Astrocyte (in vitro differentiated cells and primary cell): Measurements from ENCODE around the gene TIAM2. TPM values are rescaled to one million over a fixed set of nuclear protein-coding genes. Genes with fewer than 3 reads are reported as not detected.

ENCODE experiments used
- DNase-seq: peaks from one replicate; pipeline ENCODE4 v3.0.0-alpha.2; 2010; ENCODE audit warnings: low read depth
- FAIRE-seq: peaks from 2 replicates; lab custom pipeline; 2011; peaks lifted over from hg19 to GRCh38; lab: Jason Lieb, UNC
- H2AFZ ChIP-seq: 2 replicates; pipeline ENCODE4 v1.6.0; 2012; ENCODE audit warnings: low read depth, low read length, inconsistent platforms
- H3K27ac ChIP-seq: 2 replicates; pipeline ENCODE4 v1.5.1; 2011; ENCODE audit warnings: low read depth, low read length, inconsistent platforms
- H3K27me3 ChIP-seq: 2 replicates; pipeline ENCODE4 v1.6.0; 2011; ENCODE audit warnings: low read length, inconsistent platforms; ENCODE audit not compliant: insufficient read depth
- H3K36me3 ChIP-seq: 2 replicates; pipeline ENCODE4 v1.5.1; 2011; ENCODE audit warnings: low read length, inconsistent platforms; ENCODE audit not compliant: insufficient read depth
- H3K4me1 ChIP-seq: 2 replicates; pipeline ENCODE4 v1.5.1; 2011; ENCODE audit warnings: low read length, inconsistent platforms; ENCODE audit not compliant: insufficient read depth
- H3K4me2 ChIP-seq: 2 replicates; pipeline ENCODE4 v1.6.0; 2012; ENCODE audit warnings: low read length, inconsistent platforms
- H3K4me3 ChIP-seq: 2 replicates; pipeline ENCODE4 v1.5.1; 2011; ENCODE audit warnings: low read depth, mild to moderate bottlenecking, low read length, inconsistent platforms; ENCODE audit not compliant: insufficient read depth
- H3K79me2 ChIP-seq: 2 replicates; pipeline ENCODE4 v1.6.0; 2012; ENCODE audit warnings: mild to moderate bottlenecking, low read length, inconsistent platforms; ENCODE audit not compliant: insufficient read depth
- H3K9ac ChIP-seq: 2 replicates; pipeline ENCODE4 v1.6.0; 2012; ENCODE audit warnings: mild to moderate bottlenecking, low read length, inconsistent platforms
- H3K9me3 ChIP-seq: 2 replicates; pipeline ENCODE4 v1.5.1; 2012; ENCODE audit warnings: low read depth, mild to moderate bottlenecking, low read length, inconsistent platforms; ENCODE audit not compliant: insufficient read depth
- H4K20me1 ChIP-seq: 2 replicates; pipeline ENCODE4 v1.6.0; 2012; ENCODE audit warnings: low read length, inconsistent platforms; ENCODE audit not compliant: insufficient read depth
- H3K27ac Mint-ChIP-seq: one replicate; pipeline ENCODE4 v1.8.0; 2021; ENCODE audit warnings: mild to moderate bottlenecking, mixed read lengths; ENCODE audit not compliant: unreplicated experiment
- H3K27me3 Mint-ChIP-seq: one replicate; pipeline ENCODE4 v1.8.0; 2021; ENCODE audit warnings: low read depth, mixed read lengths; ENCODE audit not compliant: unreplicated experiment
- H3K36me3 Mint-ChIP-seq: one replicate; pipeline ENCODE4 v1.8.0; 2021; ENCODE audit warnings: low read depth, mixed read lengths; ENCODE audit not compliant: unreplicated experiment
- H3K4me1 Mint-ChIP-seq: one replicate; pipeline ENCODE4 v1.8.0; 2021; ENCODE audit warnings: low read depth, mixed read lengths; ENCODE audit not compliant: unreplicated experiment
- H3K4me3 Mint-ChIP-seq: one replicate; pipeline ENCODE4 v1.8.0; 2021; ENCODE audit warnings: mild to moderate bottlenecking, moderate library complexity, mixed read lengths; ENCODE audit not compliant: unreplicated experiment
- H3K9me3 Mint-ChIP-seq: one replicate; pipeline ENCODE4 v1.8.0; 2021; ENCODE audit warnings: mild to moderate bottlenecking, mixed read lengths; ENCODE audit not compliant: unreplicated experiment
- EZH2 ChIP-seq: IDR thresholded peaks from 2 replicates; pipeline ENCODE4 v1.6.1; 2012; ENCODE audit warnings: mild to moderate bottlenecking, low read length, inconsistent platforms; ENCODE audit not compliant: insufficient read depth
- total RNA-seq: library from RNA; stranded (reverse); gene quantifications from 2 replicates; pipeline ENCODE4 v1.2.1, GENCODE V29; 2021
- TF ChIP-seq, protein P1 (sequence below): IDR thresholded peaks from 2 replicates; pipeline ENCODE4 v1.5.1; 2011; ENCODE audit warnings: low read depth, mild to moderate bottlenecking, inconsistent platforms, low read length, moderate library complexity; ENCODE audit not compliant: insufficient read depth

TIAM2 gene
- total RNA-seq, 1 donor from 2014 or later: 23.6 TPM

DNA sequence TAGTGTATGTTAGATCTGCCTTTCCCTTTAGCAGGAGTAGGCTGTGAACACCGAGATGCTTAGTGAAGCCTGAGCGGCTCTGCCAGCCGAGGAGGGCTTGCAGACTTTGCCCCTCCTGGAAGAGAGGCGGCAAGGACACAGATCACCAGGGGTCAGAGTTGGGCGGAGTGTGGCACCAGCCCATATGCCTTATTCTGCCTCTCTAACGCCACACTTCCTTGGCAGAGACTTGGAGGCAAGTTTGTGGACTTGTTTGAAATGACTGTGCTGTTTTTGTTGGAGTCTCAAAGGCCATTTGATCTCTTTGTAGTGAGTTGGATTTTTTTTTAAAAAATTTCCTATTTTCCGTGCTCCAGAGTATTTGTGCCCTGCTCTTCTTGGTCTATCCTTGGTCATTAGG lies 224.2 kb downstream of the TIAM2 start:
- Mint-ChIP-seq H3K27me3 (no peaks in the 10 kb centered on the region), H3K9me3 (peaks cover 5% of the 10 kb centered on the region), H3K36me3 (peaks cover 19% of the 10 kb centered on the region), H3K27ac (no peak overlapping the region), H3K4me1 (peaks cover 17% of the 10 kb centered on the region), H3K4me3 (no peak overlapping the region)
- Histone ChIP-seq H3K4me1 (peaks cover 6% of the 10 kb centered on the region), H3K27me3 (no peaks in the 10 kb centered on the region), H2AFZ (no peak overlapping the region), H3K4me2 (no peak overlapping the region), H3K4me3 (no peak overlapping the region), H3K79me2 (no peaks in the 10 kb centered on the region), H3K9me3 (no peaks in the 10 kb centered on the region), H3K36me3 (no peaks in the 10 kb centered on the region), H3K9ac (no peak overlapping the region), H4K20me1 (no peaks in the 10 kb centered on the region), H3K27ac (no peak overlapping the region)
- DNase-seq (no peak), FAIRE-seq (no peak)
- TF ChIP-seq, protein P1, sequence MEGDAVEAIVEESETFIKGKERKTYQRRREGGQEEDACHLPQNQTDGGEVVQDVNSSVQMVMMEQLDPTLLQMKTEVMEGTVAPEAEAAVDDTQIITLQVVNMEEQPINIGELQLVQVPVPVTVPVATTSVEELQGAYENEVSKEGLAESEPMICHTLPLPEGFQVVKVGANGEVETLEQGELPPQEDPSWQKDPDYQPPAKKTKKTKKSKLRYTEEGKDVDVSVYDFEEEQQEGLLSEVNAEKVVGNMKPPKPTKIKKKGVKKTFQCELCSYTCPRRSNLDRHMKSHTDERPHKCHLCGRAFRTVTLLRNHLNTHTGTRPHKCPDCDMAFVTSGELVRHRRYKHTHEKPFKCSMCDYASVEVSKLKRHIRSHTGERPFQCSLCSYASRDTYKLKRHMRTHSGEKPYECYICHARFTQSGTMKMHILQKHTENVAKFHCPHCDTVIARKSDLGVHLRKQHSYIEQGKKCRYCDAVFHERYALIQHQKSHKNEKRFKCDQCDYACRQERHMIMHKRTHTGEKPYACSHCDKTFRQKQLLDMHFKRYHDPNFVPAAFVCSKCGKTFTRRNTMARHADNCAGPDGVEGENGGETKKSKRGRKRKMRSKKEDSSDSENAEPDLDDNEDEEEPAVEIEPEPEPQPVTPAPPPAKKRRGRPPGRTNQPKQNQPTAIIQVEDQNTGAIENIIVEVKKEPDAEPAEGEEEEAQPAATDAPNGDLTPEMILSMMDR: no peak

DNA sequence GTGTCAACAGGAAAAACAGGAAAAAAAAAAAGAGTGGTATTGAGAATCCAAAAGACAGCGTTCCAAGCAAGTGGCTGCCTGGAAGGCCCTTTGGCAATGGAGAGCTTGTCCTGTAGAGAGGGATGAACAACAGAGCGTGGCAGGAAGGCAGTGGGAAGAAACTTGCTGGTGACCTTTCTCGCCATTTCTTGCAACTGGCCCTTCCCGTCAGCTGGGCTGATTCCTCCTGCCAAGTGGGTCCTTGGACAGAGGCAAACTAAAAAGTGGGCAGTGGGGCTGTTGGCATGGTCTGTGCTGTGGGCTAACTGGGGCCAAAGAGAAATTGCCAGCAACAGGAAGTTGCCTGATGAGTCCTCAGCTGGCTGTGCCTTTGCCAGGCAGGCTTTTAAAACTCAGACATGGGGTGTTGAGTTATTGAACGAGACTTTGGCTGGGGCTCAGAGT lies 224.8 kb downstream of the TIAM2 start:
- DNase-seq (no peak), FAIRE-seq (no peak)
- Mint-ChIP-seq H3K27me3 (no peaks in the 10 kb centered on the region), H3K27ac (no peak overlapping the region), H3K4me1 (peaks cover 19% of the 10 kb centered on the region), H3K36me3 (peaks cover 17% of the 10 kb centered on the region), H3K9me3 (peaks cover 5% of the 10 kb centered on the region), H3K4me3 (no peak overlapping the region)
- Histone ChIP-seq H3K9me3 (no peaks in the 10 kb centered on the region), H4K20me1 (no peaks in the 10 kb centered on the region), H3K4me1 (peaks cover 12% of the 10 kb centered on the region), H3K79me2 (no peaks in the 10 kb centered on the region), H3K4me3 (no peak overlapping the region), H3K4me2 (no peak overlapping the region), H3K27ac (no peak overlapping the region), H2AFZ (no peak overlapping the region), H3K9ac (no peak overlapping the region), H3K36me3 (no peaks in the 10 kb centered on the region), H3K27me3 (no peaks in the 10 kb centered on the region)
- TF ChIP-seq, protein P1: no peak
- TF ChIP-seq EZH2: no peak

DNA sequence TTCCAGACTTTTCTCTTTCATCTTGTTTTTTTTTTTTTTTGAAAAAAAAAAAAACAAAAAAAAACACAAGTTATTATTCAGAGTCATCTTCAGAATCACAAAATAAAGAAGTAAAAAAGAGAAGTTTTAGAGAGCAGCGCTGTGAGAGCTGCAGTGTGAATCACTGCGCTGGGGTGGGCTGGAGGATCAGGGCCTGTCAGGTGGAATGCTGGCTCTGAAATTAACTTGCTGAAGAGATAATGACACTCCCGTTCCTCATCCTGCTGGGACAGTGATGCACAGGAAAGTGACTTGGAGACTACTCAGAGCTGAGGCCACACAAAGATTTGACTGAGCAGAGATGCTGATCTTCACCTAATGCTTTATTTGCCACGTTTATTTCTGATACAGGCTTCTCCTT lies 226.0 kb downstream of the TIAM2 start:
- no peaks in the 10 kb centered on the region for H3K79me2 ChIP-seq
- H3K4me1 Mint-ChIP-seq: peaks cover 20% of the 10 kb centered on the region
- FAIRE-seq (no peak), DNase-seq (no peak)
- no peak overlapping the region for H3K9ac ChIP-seq
- H3K27ac ChIP-seq: no peak overlapping the region
- H3K4me2 ChIP-seq: no peak overlapping the region
- no peaks in the 10 kb centered on the region for H4K20me1 ChIP-seq
- H3K27me3 ChIP-seq: no peaks in the 10 kb centered on the region
- no peak overlapping the region for H3K4me3 ChIP-seq
- H3K36me3 ChIP-seq: no peaks in the 10 kb centered on the region
- TF ChIP-seq EZH2: no peak
- TF ChIP-seq, protein P1: no peak
- H3K36me3 Mint-ChIP-seq: peaks cover 18% of the 10 kb centered on the region
- no peaks in the 10 kb centered on the region for H3K9me3 ChIP-seq
- H3K27ac Mint-ChIP-seq: no peak overlapping the region
- peaks cover 15% of the 10 kb centered on the region for H3K4me1 ChIP-seq
- H2AFZ ChIP-seq: no peak overlapping the region
- peaks cover 5% of the 10 kb centered on the region for H3K9me3 Mint-ChIP-seq
- no peak overlapping the region for H3K4me3 Mint-ChIP-seq
- no peaks in the 10 kb centered on the region for H3K27me3 Mint-ChIP-seq
